ENCODE data around the gene RAP1B.

Gene RAP1B

DNA sequence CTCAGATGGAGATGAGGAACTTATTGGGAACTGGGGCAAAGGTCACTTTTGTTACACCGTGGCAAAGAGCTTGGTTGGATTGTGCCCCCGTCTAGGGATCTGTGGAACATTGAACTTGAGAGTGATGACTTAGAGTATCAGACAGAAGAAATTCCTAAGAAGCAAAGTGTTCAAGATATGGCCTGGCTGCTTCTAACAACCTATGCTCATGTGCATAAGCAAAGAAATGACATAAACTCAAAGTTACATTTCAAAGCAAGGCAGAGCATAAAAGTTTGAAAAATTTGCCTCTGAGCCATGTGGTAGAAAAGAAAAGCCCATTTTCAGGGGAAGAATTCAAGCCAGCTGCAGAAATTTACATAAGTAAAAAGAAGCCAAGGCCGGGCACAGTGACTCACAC is 21.5 kb upstream of the RAP1B start:
- no peak overlapping the region for H3K27ac ChIP-seq
- TF ChIP-seq ZFX (IDR thresholded peaks at IDR 0.05) = no peak
- TF ChIP-seq, protein P1, sequence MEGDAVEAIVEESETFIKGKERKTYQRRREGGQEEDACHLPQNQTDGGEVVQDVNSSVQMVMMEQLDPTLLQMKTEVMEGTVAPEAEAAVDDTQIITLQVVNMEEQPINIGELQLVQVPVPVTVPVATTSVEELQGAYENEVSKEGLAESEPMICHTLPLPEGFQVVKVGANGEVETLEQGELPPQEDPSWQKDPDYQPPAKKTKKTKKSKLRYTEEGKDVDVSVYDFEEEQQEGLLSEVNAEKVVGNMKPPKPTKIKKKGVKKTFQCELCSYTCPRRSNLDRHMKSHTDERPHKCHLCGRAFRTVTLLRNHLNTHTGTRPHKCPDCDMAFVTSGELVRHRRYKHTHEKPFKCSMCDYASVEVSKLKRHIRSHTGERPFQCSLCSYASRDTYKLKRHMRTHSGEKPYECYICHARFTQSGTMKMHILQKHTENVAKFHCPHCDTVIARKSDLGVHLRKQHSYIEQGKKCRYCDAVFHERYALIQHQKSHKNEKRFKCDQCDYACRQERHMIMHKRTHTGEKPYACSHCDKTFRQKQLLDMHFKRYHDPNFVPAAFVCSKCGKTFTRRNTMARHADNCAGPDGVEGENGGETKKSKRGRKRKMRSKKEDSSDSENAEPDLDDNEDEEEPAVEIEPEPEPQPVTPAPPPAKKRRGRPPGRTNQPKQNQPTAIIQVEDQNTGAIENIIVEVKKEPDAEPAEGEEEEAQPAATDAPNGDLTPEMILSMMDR (conservative IDR thresholded peaks at IDR 0.05) = no peak

DNA sequence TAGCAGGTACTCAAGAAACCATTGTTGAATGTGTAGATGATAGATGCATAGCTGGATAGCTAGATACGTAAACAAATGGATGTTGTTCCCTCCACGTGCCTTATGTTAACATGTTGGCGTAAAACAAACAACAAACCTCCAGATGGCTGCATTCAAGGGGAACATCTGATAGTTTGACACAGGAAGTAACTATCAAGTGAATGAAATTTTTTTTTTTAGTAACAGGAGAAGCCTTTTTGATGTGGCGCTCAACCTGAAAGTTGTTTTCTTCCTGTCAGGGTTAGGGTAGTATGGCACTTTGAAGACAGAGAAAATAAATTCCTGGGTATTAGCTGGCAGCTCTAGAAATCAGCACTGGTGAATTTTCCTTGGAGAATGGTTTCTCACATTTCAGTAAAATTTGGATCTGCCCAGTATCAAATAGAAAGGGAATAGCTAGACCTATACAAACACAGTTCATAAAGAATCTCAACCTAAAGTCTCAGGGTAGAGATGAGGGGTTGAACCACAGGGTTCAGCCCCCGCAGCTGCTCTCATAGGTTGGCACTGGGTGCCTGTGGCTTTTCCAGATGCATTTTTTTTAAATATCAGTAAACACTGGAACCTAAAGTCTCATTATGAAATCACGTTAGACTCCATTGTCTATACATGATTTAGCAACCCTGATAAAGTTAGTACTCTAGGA is 18.8 kb upstream of the RAP1B start:
- TF ChIP-seq ZFX (IDR thresholded peaks at IDR 0.05) = no peak
- TF ChIP-seq, protein P1 (conservative IDR thresholded peaks at IDR 0.05) = no peak
- H3K27ac ChIP-seq = no peak overlapping the region

DNA sequence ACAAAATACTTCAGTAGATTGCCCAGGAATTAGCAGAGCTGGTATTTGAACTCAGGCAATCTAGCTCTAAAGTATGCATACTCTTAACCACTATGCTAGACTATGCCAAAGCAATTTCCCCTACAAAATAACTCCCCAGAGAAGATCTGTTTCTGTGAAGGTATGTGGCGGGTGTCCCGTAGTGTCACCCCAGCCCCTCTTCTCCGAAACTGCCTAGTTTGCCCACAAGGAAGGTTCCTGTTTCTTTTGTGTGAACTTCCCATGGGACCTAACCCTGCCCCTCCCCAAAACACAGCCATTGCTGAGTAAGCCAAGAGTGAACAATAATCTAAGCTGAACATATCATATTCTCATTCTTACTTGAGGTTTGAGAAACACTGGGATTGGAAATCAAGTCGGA is 15.5 kb upstream of the RAP1B start:
- no peak overlapping the region for H3K27ac ChIP-seq
- TF ChIP-seq, protein P1 (conservative IDR thresholded peaks at IDR 0.05) = no peak
- TF ChIP-seq ZFX (IDR thresholded peaks at IDR 0.05) = no peak

DNA sequence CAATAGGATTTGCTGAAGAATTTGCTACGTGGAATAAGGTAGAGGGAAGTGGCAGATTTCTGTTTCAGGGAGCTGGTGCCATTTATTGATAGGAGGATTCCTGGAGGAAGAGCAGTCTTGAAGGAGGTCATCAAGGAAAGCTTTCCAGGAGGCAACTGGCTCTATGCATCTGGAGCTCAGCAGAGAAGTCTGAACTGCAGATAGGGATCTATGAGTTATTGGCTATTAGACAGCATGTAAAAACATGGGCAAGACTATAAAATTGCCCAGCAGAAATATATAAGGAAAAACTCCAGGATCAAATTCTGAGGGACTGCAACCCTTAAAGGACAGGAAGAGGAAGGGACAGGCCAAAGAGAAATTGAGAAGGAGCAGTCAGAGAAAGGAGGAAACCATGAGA is 8.9 kb upstream of the RAP1B start:
- no peak overlapping the region for H3K27ac ChIP-seq
- no peak for TF ChIP-seq ZFX (IDR thresholded peaks at IDR 0.05)
- TF ChIP-seq, protein P1 (conservative IDR thresholded peaks at IDR 0.05) = no peak

DNA sequence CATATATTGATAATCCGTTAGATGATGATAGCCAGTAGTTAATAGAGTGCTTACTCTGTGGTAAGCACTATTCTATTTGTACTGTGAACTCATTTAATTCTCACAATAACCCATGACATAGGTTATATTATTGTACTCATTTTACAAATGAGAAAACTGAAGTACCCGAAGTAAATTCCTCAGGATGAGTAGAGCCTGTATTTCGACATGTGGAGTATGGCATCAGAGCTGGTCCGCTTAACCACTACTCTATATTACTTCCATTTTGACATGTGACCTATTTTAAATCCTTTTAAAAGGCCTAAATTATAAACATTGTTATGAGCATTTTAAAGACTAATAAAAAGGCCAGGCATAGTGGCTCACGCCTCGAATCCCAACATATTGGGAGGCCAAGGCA is 8.0 kb upstream of the RAP1B start:
- H3K27ac ChIP-seq = no peak overlapping the region

DNA sequence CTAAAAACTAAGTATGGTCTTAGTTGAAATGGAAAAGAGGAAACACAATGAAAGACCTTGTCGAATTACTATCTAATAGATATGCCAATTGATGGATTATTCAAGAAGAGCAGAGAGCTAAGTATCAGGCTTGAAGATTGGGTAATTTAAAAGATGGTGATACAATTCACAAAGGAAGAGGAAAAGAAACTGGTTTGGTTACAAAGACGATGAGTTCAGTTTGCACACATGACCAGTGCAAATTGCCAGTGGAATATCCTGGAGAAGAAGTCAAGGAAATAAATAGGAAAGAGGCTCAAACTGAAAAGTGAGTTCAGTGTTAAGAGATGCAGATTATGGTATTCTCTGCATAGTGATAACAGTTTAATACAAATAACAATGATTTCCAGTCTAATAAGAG is 2.5 kb upstream of the RAP1B start:
- no peak overlapping the region for H3K27ac ChIP-seq
- TF ChIP-seq ZFX (IDR thresholded peaks at IDR 0.05) = no peak
- TF ChIP-seq, protein P1 (conservative IDR thresholded peaks at IDR 0.05) = no peak

More for the DNA sequence above, 8.0 kb upstream of the RAP1B start:
- TF ChIP-seq, protein P1 (conservative IDR thresholded peaks at IDR 0.05) = no peak
- TF ChIP-seq ZFX (IDR thresholded peaks at IDR 0.05) = no peak

DNA sequence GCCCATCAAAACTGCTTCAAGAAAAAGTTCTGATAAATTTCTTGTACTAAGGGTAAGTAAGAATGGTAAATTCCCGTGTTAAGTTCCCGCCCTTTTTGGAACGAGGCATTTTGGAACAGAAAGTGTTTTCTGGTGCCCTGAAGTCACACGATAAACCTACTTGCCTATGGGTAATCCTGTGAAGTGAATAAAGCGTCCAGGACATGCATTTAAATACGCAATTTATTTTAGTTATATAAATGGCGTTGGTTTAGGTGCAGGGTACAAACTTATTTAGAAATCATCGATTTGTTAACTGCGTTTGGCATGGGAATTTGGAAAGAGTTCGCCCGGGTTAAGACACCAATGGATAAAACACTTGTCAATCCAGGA is 715 bp upstream of the RAP1B start:
- TF ChIP-seq, protein P1 (conservative IDR thresholded peaks at IDR 0.05) = no peak
- TF ChIP-seq ZFX (IDR thresholded peaks at IDR 0.05) = no peak
- H3K27ac ChIP-seq = peak overlapping the region; percentile 64

Data from C4-2B (cell line).